BJ (cell line): ENCODE data around the gene DOHH. TPM values are rescaled to one million over a fixed set of nuclear protein-coding genes. Genes with fewer than 3 reads are reported as not detected.

ENCODE experiments used
- CTCF ChIA-PET: fragments of 350-600 bp; formaldehyde crosslinking; extraction: SDS; loops from one replicate; lab custom pipeline; 2021; ENCODE audit warnings: antibody characterized with exemption, inconsistent platforms; lab: Yijun Ruan, JAX
- POLR2A ChIA-PET: fragments of 300-600 bp; sonication (Branson Sonifier 250); formaldehyde crosslinking; extraction: SDS; loops from one replicate; lab custom pipeline; 2021; ENCODE audit warnings: antibody characterized with exemption; lab: Charles Lee
- DNase-seq: peaks from one replicate; pipeline ENCODE4 v3.0.0-alpha.2; 2011; ENCODE audit warnings: low read depth
- H3K27me3 ChIP-seq: 2 replicates; pipeline ENCODE4 v1.6.0; 2011; ENCODE audit warnings: low read length; ENCODE audit not compliant: control insufficient read depth, insufficient read depth
- H3K36me3 ChIP-seq: 2 replicates; pipeline ENCODE4 v1.5.1; 2011; ENCODE audit warnings: low read length; ENCODE audit not compliant: control insufficient read depth, insufficient read depth
- H3K4me3 ChIP-seq: 2 replicates; pipeline ENCODE4 v1.5.1; 2011; ENCODE audit warnings: low read depth, mild to moderate bottlenecking, control low read depth, low read length
- CTCF ChIP-seq: IDR thresholded peaks from 2 replicates; pipeline ENCODE4 v1.5.1; 2011; ENCODE audit warnings: low read depth, mild to moderate bottlenecking, control low read depth, inconsistent platforms, low read length, moderate library complexity; ENCODE audit not compliant: insufficient read depth
- polyA plus RNA-seq: library from polyadenylated mRNA; depleted of rRNA; stranded (reverse); fragments of >200 nt; gene quantifications from 2 replicates; pipeline ENCODE4 v1.2.3, GENCODE V29; 2011

Gene DOHH
- polyA plus RNA-seq, 1 experiment = 8.3 TPM

GRCh38 chr19:3519126-3519525 lies 18.7 kb upstream of the DOHH start:
- TF ChIP-seq CTCF = no peak
- POLR2A ChIA-PET = no interaction called here
- Histone ChIP-seq H3K27me3 (no peaks in the 10 kb centered on the region), H3K36me3 (peaks cover 18% of the 10 kb centered on the region), H3K4me3 (no peak overlapping the region)
- CTCF ChIA-PET = interaction anchor here (0.9 kb wide), 2 partner anchors 26 to 27 kb away, joined by 3 read pairs; no protein-coding TSS in a partner anchor
- no peak for DNase-seq

- no peaks in the 10 kb centered on the region for H3K27me3 ChIP-seq
- ChIA-PET CTCF (interaction anchor here (0.9 to 1.3 kb wide), 3 partner anchors 12 to 27 kb away, joined by 3 to 6 read pairs (median 3); no protein-coding TSS in a partner anchor), POLR2A (no interaction called here)
- DNase-seq = no peak
- H3K36me3 ChIP-seq = peaks cover 16% of the 10 kb centered on the region
- H3K4me3 ChIP-seq = no peak overlapping the region
- TF ChIP-seq CTCF = no peak
Observed at GRCh38 chr19:3518659-3519058, 18.2 kb upstream of the DOHH start.

GRCh38 chr19:3518255-3518654 lies 17.8 kb upstream of the DOHH start:
- no peak for DNase-seq
- ChIA-PET CTCF (interaction anchor here (0.9 to 1.3 kb wide), 3 partner anchors 13 to 28 kb away, joined by 3 to 6 read pairs (median 3); no protein-coding TSS in a partner anchor), POLR2A (no interaction called here)
- TF ChIP-seq CTCF = no peak
- Histone ChIP-seq H3K4me3 (no peak overlapping the region), H3K27me3 (no peaks in the 10 kb centered on the region), H3K36me3 (peaks cover 16% of the 10 kb centered on the region)

- no peak for DNase-seq
- POLR2A ChIA-PET = interaction anchor here (0.6 kb wide), 1 partner anchor 23 kb away, joined by 7 read pairs; no protein-coding TSS in a partner anchor
- H3K4me3 ChIP-seq = no peak overlapping the region
- CTCF ChIA-PET = interaction anchor here (1.3 kb wide), 1 partner anchor 13 kb away, joined by 6 read pairs; no protein-coding TSS in a partner anchor
- TF ChIP-seq CTCF = no peak
- H3K27me3 ChIP-seq = no peaks in the 10 kb centered on the region
- H3K36me3 ChIP-seq = peaks cover 18% of the 10 kb centered on the region
Observed at GRCh38 chr19:3517638-3518037, 17.2 kb upstream of the DOHH start.

- CTCF ChIA-PET = no interaction called here
- no peak for DNase-seq
- POLR2A ChIA-PET = no interaction called here
- no peak for TF ChIP-seq CTCF
- no peaks in the 10 kb centered on the region for H3K27me3 ChIP-seq
- no peak overlapping the region for H3K4me3 ChIP-seq
- peaks cover 18% of the 10 kb centered on the region for H3K36me3 ChIP-seq
Observed at GRCh38 chr19:3516675-3517207, 16.3 kb upstream of the DOHH start.
